ENCODE measurements around the gene SLC35E3. TPM values are rescaled to one million over a fixed set of nuclear protein-coding genes. Genes with fewer than 3 reads are reported as not detected.
A peak's percentile ranks its signal among the peaks of the same experiment; 100 is the strongest.

Gene SLC35E3
- total RNA-seq (2022) (25.0 TPM in 2 replicates), Bru-seq, nascent RNA (percentile 74 among the genes with signal in this experiment), BruChase-seq, experiment 1, labeled RNA remaining after a 2-hour chase (percentile 79 among the genes with signal in this experiment), BruChase-seq, experiment 2, labeled RNA remaining after a 6-hour chase (percentile 84 among the genes with signal in this experiment)
- long read RNA-seq, full-length matches to known transcripts = 59 of 74 reads
- long read RNA-seq, partial matches to known transcripts = 3 of 74 reads
- long read RNA-seq, other reads (novel, unspliced or antisense) = 12 of 74 reads

DNA sequence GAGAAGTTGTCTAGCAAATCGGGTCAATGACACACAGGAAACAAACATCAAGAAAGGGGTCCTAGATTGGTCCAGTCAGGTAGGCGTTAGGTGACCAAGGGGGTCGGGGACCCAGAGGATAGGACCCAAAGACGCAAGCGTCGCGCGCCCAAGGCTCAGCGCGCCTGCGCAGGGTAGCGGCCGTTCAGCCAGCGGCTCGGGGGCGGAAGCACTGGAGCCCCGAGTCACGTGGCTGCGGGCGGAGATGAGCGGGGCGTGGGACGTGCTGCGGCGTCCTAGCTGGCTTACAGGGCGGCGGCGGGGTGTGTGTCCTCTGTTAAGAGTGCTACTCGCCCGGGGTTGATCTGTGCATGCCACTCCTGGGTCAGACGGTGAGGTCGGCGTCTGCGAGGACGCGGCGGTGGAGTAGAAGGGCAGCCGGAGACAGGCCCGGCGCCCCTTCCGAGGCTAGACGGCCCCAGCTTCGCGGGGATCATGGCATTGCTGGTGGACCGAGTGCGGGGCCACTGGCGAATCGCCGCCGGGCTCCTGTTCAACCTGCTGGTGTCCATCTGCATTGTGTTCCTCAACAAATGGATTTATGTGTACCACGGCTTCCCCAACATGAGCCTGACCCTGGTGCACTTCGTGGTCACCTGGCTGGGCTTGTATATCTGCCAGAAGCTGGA, at the start of gene SLC35E3:
Gene SLC35E3, plus strand, starts transcription at position 273 of the 668 bp plus-strand sequence. Its CDS starts 202 bp downstream, at position 475.
- H3K4me1 Mint-ChIP-seq (ENCODE audit: low read depth, unreplicated experiment) = peaks cover 6% of the 10 kb centered on the region
- Histone ChIP-seq H3K27me3 (replicated peaks; ENCODE audit: control insufficient read depth, insufficient read depth, low read length) (no peaks in the 10 kb centered on the region), H3K9me3 (no peaks in the 10 kb centered on the region), H3K36me3 (ENCODE audit: control insufficient read depth, insufficient read depth, low read length) (no peaks in the 10 kb centered on the region), H3K4me1 (no peaks in the 10 kb centered on the region; the same call in 1 of the 2 replicates), H3K4me3 (ENCODE audit: low read depth, low read length) (peak within 1 kb of the TSS; percentile 65)
- peak within 1 kb of the TSS; percentile 88 for H3K27ac Mint-ChIP-seq (ENCODE audit: unreplicated experiment)
- BruUV-seq (replicated peaks) = TSS peak; percentile 50
- DNase-seq = peak; percentile 94
- no peaks in the 10 kb centered on the region for H3K27me3 Mint-ChIP-seq (ENCODE audit: insufficient read depth, unreplicated experiment)
- intact Hi-C loops (cut with micrococcal nuclease; ENCODE audit: unreplicated experiment) = loop anchor here (1.0 kb wide), 1 partner anchor 62 kb away; the partner anchor contains the start of gene MDM2
- peak within 1 kb of the TSS; percentile 92 for H3K4me3 Mint-ChIP-seq (ENCODE audit: unreplicated experiment)
- POLR2A ChIA-PET = interaction anchor here (1.4 to 1.6 kb wide), 2 partner anchors 61 to 63 kb away, joined by 5 to 8 read pairs; partner anchors contain the start of gene MDM2
- peaks cover 32% of the 10 kb centered on the region for H3K36me3 Mint-ChIP-seq (ENCODE audit: insufficient read depth, unreplicated experiment)
- TF ChIP-seq, protein P1, sequence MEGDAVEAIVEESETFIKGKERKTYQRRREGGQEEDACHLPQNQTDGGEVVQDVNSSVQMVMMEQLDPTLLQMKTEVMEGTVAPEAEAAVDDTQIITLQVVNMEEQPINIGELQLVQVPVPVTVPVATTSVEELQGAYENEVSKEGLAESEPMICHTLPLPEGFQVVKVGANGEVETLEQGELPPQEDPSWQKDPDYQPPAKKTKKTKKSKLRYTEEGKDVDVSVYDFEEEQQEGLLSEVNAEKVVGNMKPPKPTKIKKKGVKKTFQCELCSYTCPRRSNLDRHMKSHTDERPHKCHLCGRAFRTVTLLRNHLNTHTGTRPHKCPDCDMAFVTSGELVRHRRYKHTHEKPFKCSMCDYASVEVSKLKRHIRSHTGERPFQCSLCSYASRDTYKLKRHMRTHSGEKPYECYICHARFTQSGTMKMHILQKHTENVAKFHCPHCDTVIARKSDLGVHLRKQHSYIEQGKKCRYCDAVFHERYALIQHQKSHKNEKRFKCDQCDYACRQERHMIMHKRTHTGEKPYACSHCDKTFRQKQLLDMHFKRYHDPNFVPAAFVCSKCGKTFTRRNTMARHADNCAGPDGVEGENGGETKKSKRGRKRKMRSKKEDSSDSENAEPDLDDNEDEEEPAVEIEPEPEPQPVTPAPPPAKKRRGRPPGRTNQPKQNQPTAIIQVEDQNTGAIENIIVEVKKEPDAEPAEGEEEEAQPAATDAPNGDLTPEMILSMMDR (IDR thresholded peaks at IDR 0.05; ENCODE audit: insufficient read depth in 1 of 2, low read depth in 1 of 2, low read length in 1 of 2, severe bottlenecking in 1 of 2, unreplicated experiment in 1 of 2) = no peak
- no peaks in the 10 kb centered on the region for H3K9me3 Mint-ChIP-seq (ENCODE audit: unreplicated experiment)
- CTCF ChIA-PET = interaction anchor here (0.6 to 1.3 kb wide), 2 partner anchors 34 to 62 kb away, joined by 7 read pairs; partner anchors contain the start of gene MDM2

DNA sequence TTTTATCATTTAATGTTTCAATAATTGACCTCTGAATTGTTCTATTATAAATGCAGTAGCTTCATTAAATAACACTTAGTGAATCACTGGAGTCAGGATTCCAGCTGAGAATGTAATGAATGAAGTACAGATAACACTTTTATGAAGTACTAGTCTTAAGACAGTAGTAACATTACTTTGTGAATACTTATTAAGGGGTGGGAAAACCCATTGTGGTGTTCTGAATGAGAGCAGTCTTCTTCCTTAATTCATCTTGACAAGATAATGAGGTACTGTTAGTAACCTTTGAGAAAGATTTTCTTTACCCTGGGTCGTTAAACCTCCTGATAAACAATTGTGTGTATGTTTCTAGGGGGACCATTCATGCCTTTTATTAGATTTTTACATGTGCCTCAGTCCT, 46.5 kb upstream of the SLC35E3 start:
- no peaks in the 10 kb centered on the region for H3K36me3 ChIP-seq (ENCODE audit: control insufficient read depth, insufficient read depth, low read length)
- DNase-seq = no peak
- Mint-ChIP-seq H3K4me1 (ENCODE audit: low read depth, unreplicated experiment) (no peaks in the 10 kb centered on the region), H3K36me3 (ENCODE audit: insufficient read depth, unreplicated experiment) (peaks cover 72% of the 10 kb centered on the region), H3K4me3 (ENCODE audit: unreplicated experiment) (no peak overlapping the region), H3K27ac (ENCODE audit: unreplicated experiment) (no peak overlapping the region), H3K27me3 (ENCODE audit: insufficient read depth, unreplicated experiment) (no peaks in the 10 kb centered on the region), H3K9me3 (ENCODE audit: unreplicated experiment) (no peaks in the 10 kb centered on the region)
- ChIA-PET POLR2A (no interaction called here), CTCF (no interaction called here)
- no peaks in the 10 kb centered on the region for H3K9me3 ChIP-seq
- intact Hi-C loops (cut with micrococcal nuclease; ENCODE audit: unreplicated experiment) = no loop called here
- TF ChIP-seq, protein P1 (IDR thresholded peaks at IDR 0.05; ENCODE audit: insufficient read depth in 1 of 2, low read depth in 1 of 2, low read length in 1 of 2, severe bottlenecking in 1 of 2, unreplicated experiment in 1 of 2) = no peak
- H3K27me3 ChIP-seq (replicated peaks; ENCODE audit: control insufficient read depth, insufficient read depth, low read length) = no peaks in the 10 kb centered on the region
- no peaks in the 10 kb centered on the region for H3K4me1 ChIP-seq
- BruUV-seq (replicated peaks) = no TSS peak
- H3K4me3 ChIP-seq (ENCODE audit: low read depth, low read length) = no peak overlapping the region

DNA sequence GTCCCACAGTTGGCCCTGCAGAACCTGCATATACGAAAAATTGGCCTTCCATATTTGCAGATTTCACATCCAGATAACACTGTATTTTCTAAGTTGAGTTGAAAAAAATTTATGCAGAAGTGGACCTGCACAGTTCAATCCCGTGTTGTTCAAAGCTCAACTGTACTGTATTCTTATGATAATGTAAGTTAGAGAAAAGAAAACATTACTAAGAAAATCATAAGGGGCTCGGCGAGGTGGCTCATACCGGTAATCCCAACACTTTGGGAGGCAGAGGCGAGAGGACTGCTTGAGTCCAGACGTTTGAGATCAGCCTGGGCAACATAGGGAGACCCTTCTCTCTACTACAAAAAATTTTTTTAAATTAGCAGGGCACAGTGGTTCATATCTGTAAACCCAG, 18.2 kb upstream of the SLC35E3 start:
- Mint-ChIP-seq H3K4me3 (ENCODE audit: unreplicated experiment) (no peak overlapping the region), H3K27me3 (ENCODE audit: insufficient read depth, unreplicated experiment) (no peaks in the 10 kb centered on the region), H3K36me3 (ENCODE audit: insufficient read depth, unreplicated experiment) (peaks cover 73% of the 10 kb centered on the region), H3K9me3 (ENCODE audit: unreplicated experiment) (no peaks in the 10 kb centered on the region), H3K27ac (ENCODE audit: unreplicated experiment) (no peak overlapping the region), H3K4me1 (ENCODE audit: low read depth, unreplicated experiment) (no peaks in the 10 kb centered on the region)
- TF ChIP-seq, protein P1 (IDR thresholded peaks at IDR 0.05; ENCODE audit: insufficient read depth in 1 of 2, low read depth in 1 of 2, low read length in 1 of 2, severe bottlenecking in 1 of 2, unreplicated experiment in 1 of 2) = no peak
- ChIA-PET POLR2A (no interaction called here), CTCF (no interaction called here)
- H3K27me3 ChIP-seq (replicated peaks; ENCODE audit: control insufficient read depth, insufficient read depth, low read length) = no peaks in the 10 kb centered on the region
- intact Hi-C loops (cut with micrococcal nuclease; ENCODE audit: unreplicated experiment) = no loop called here
- no TSS peak for BruUV-seq (replicated peaks)
- H3K4me3 ChIP-seq (ENCODE audit: low read depth, low read length) = no peak overlapping the region
- H3K9me3 ChIP-seq = no peaks in the 10 kb centered on the region
- no peaks in the 10 kb centered on the region for H3K4me1 ChIP-seq
- DNase-seq = no peak
- H3K36me3 ChIP-seq (ENCODE audit: control insufficient read depth, insufficient read depth, low read length) = no peaks in the 10 kb centered on the region; the same call in 1 of the 2 replicates

Measured in Caco-2 (cell line).